NCI-H2029 (cell line): ENCODE data around the gene SCIN.
A peak's percentile ranks its signal among the peaks of the same experiment; 100 is the strongest.
"Not testable (repeated sequence)": the region's sequence is repeated elsewhere in the genome, so short reads cannot be mapped to it uniquely, and the experiment has no call there.

Experiments
- DNase-seq: peaks from one replicate; lab custom pipeline; 2025; lab: John Stamatoyannopoulos, UW

SCIN gene

DNA sequence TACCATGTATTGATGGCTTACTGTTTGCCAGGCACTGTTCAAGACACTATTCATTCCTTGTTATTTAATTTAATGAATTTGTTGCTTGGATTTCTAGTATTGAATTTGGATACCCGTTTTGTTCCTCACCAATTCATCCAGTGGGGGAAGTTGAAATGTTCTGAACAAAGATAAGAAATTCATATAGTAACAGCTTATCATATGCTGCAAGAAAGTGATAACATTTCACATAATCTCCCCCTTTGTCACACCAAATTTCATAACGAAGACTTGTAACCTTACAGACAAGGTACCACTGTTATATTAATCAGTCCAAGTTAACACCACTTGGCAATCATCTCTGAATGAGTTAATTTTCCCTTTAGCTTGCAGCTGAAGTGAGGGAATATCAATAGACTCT is 42.1 kb downstream of the SCIN start:
- no peak for DNase-seq

GRCh38 chr7:12619461-12620069 is 49.0 kb downstream of the SCIN start:
- no peak for DNase-seq

- no peak for DNase-seq
These were observed 49.9 kb downstream of the SCIN start for GRCh38 chr7:12620371-12620770.

DNA sequence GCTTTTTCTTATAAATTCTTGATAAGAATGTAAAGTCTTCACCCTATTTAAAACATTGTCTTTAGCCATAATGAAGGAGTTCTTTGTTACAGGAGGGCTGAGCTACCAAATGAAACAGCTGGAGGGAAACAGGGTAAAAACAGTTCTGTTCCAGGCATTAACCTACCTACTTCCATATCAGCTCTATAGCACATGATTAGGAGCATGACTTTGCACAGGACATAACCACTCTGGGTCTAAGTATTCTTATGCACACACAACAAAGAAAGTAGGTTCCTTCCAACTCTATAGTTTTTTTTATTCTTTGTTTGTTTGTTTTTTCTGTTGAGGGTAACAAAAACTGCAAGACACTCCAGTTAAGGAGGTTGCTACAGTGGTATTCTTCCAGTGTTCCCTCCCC is 52.7 kb downstream of the SCIN start:
- DNase-seq = no peak

DNA sequence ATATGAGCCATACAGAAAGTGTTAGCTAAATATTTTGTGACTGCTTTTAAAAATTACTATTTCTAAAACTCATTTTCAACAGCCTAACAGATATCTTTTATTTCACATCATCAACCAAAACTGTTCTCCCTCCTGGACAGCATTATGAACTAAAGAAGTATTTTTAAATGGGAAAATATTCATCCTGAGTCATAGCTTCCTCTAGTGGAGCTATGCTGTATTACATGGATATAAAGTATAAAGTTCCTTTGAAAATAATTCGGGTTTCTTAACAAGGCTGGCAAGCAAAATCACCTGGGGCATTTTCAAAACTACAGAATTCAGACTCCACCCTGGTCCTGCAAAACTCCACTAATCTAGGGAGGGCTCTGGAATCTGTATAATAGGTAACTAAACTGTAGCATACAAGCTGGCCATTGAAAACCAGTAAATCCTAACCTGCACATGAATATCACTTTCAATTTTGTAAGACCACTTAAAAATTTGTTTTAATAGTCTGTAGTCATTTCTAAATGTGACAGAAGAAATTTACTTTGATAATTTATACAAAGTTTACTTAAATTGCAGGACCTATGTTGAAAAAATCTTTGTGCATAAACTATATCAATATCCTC is 53.5 kb downstream of the SCIN start:
- peak; percentile 21 for DNase-seq

DNA sequence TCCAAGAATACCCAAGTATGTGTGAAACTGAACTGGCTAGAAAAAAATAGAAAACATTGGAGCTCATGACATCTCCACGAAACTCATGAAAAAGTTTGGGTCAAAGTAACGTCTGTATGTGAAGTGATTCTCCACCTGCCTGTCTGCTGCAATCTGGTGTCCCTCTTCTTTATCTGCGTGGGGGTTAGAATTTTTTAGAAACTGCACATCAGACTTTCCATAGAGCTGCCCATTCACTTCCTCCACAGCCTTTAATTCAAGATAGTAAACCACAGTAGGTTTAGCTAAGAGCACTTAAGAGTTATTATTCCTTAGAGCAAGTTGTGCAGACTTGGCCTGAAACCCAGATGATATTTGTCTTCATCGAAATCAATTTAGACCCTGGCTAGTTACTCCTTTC is 55.3 kb downstream of the SCIN start:
- DNase-seq = no peak

DNA sequence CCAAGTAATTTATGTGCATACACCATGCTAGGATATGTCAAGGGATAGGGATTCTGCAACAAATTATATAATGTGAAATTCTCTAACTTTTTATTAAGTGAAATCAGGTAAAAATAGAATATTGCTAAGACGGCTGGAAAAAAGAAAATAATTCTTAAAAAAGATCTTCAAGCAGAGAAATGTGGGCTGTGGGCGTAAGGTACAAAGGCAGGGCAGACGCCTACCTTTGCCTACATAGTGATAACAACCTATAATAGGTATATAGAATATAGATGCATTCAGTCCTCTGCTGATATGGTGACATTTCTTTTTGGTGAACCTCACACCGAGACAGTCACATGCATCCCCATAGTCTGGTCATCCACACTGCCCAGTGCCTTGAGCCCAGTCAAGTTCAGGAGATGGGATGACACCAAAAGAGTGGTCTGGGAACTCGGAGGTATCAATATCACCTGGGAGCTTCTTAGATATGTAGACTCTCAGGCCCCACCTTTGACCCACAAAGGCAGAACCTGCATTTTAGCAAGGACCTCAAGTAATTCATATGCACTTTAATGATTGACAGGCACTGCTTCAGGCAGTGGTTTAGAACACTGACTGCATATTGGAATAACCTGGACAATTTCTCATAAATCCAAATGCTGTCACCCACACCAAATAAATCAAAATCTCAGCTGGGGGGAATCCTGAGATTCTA is 59.4 kb downstream of the SCIN start:
- DNase-seq = no peak

DNA sequence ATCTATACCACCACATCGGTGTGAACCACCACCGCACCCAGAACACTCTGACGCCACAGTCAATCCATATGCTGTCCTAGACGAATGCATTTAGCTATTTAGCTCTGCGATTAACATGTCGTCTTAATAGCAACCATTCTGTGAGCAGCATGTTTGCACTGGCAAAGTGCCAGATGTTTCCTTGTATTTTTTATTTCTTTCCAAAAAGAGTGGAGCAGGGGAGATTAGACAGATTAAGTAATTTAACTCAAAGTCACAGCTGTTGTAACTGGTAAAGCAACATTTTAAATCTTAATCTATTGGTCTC is 59.9 kb downstream of the SCIN start:
- no peak for DNase-seq

- DNase-seq = no peak
These were observed 63.1 kb downstream of the SCIN start for GRCh38 chr7:12633582-12633981.

- DNase-seq = no peak
These were observed 65.3 kb downstream of the SCIN start for GRCh38 chr7:12635830-12636229.

DNA sequence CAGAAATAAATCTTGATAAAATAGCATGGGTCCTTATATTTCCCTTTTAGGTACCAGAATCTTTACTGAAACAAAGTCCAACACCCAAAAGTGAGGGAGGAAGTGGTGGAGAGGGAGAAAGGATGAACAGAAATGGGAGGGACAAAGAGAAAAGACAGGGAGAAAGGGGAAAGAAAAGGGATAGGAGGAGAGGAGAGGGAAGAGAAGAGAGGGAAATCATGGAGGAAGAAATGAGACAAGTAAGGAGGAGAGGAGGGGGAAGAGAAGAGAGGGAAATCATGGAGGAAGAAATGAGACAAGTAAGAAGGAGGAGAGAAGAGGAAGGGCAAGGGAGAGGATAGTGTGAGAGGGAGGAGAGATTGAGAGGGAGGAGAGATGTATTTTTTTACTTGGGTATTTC is 66.8 kb downstream of the SCIN start:
- DNase-seq = no peak

DNA sequence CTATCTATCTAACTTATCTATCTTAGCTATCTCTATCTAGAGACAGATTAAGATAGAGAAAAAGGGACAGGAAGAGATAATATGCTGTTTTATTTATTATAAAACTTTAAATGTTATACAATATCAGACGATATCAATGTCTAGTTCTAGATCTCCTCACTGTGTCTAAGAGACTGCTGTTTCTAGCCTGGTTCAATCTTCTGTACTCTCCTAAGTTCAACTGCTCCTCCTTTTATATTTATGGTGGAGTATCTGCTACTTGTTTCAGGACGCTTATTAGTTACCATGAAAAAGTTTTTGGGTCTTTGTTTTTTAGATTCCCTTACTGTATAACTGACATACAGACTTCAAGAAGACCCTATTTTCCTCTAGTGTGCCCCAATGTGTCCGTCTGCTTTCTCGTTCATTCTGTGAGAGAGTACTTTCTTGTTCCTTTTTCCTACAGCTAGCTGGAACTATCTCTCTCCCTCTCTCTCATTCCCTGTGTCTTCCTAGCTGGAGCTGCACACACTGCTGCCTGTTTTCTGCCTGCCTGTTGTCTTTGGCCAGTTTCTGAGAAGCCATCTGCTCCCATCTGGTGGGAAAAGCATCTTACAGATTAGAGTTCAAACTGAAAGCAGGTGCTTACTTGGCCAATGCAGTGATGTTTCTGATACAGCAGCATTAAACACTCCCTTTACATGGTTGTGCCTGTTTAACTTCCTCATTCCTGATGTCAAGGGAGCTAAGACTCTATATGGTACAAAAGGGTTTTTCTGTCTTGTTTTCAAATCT is 67.5 kb downstream of the SCIN start:
- no peak for DNase-seq

DNA sequence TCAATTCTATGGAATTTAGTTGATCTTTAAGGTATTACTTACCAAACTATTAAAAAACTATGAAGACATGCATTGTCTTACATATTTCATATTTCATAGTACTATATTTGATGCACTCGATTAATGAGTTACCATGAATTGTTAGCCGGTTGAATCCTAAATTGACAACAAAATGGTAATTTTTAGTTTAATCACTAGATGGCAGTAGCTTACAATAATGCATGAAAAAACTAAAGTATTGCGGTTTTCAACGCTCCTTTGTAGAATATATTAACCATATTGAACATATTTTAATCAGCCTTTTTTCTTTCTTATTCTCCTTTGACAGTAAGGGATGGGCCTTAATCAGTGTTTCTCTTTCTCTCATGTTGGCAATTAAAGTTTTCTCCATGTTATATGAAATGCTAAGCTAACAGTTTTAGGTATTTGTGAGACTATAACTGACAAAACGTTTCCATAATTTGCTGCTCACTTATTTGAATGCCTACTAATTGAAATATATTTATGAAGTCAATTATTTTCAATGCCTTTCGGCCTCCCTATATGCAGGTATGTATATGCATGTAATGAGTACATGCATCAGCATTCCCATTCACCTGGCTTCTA is 68.4 kb downstream of the SCIN start:
- no peak for DNase-seq

DNA sequence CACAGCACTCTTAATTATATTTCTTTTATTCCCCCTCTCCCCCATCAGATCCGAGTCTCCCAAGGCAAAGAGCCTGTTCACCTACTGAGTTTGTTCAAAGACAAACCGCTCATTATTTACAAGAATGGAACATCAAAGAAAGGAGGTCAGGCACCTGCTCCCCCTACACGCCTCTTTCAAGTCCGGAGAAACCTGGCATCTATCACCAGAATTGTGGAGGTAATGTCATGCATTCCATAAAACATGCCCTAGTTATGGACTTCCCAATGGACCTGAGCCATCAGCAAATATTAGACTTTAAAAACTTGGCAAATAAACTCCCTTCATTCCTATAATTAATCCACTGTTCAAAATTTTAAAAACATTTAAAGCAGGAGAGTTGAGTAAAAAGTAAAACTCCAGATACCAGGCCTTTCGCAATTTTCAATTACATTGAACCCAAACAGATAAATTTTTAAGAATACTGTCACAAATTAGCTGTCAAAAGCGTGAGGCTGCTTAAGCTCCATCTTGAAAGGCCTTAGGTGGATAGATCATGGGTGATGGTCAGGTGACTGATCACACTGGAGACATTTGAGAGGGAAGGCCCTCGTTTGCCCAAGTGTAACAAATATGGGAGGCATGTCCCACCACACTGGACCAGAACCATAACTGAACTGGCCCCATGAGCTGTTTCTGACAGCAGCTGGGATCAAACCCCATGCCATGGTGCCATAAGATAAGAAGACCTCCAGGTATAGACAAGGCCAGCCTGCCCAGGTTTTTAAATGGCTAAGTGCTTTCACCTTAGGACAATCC is 70.0 kb downstream of the SCIN start:
- DNase-seq = no peak

GRCh38 chr7:12641196-12641595 is 70.7 kb downstream of the SCIN start:
- no peak for DNase-seq

DNA sequence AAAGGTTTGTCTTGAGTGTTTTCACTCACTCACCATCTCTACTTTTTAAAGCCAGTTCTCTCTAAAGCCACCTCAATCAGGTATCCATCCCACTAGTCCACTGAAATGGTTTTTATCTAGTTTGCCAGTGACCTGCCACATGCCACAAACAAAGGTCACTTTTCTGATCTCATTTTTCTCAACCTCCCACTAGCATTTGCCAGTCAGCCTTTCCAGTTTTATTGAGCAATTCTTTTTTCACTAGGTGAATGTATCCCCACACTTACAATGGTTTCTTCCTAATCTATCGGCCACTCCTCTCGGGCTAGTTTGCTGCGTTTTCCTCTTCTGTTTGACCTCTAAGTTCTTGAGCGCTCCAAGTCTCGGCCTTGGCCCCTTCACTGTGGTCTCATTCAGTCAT is 72.0 kb downstream of the SCIN start:
- no peak for DNase-seq

DNA sequence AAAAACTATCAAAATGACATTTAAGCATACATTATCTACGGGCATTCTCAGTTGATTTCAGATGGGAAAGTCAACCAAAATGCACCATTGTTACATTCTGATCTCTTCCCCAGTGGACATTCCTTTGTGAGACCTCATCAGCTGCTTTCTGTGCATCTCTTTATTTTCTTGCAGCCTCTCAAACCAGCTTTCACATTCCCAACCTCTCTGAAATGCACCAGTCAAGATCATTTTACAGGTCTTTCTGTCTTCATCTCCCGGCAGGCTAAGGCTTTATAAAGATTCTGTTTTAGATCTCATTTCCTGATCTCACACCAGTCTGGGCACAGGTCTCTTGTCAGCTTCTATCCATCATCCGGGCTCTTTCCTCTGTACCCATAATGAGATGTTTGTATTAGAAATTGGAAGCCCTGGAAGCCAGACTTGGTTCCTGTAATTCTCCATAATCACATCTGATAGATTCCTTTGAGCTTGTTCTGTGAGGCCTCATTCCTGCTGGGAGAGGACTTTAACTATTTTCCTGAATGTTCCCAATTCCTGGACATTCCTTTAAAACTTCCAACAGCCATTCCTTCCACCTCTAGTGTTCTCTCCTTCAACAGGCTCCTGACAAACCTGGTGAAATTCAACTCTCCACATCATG is 72.6 kb downstream of the SCIN start:
- DNase-seq = no peak

DNA sequence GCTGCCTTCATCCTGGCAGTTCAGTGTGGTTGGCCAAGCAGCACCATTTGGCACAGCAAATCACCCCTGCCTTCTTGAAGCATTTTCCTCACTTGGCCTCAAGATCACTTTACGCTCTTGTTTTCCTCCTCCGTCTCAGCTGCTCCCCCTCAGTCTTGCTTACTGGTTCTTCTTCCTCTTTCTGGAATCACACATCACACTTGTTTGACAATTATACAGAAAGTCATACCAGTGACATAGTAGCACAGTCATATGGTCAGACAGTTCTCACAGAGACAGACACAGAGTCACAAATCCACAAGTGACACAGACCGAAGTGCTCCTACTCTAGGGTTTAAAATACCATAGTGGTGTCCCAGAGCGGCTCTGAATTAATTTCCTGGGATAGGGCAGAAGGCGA is 73.1 kb downstream of the SCIN start:
- DNase-seq = no peak

GRCh38 chr7:12645212-12645611 is 74.7 kb downstream of the SCIN start:
- DNase-seq = not testable (repeated sequence)

GRCh38 chr7:12646139-12646538 is 75.6 kb downstream of the SCIN start:
- no peak for DNase-seq
